ENCODE results near the gene S100PBP.

GRCh38 chr1:32779242-32779641 lies 38.2 kb upstream of the S100PBP start:
- no peak for TF ChIP-seq POLR2AphosphoS5 (IDR thresholded peaks at IDR 0.05; ENCODE audit: low read depth, low read length)
- TF ChIP-seq REST (IDR thresholded peaks at IDR 0.05; ENCODE audit: insufficient read depth in 1 of 2, low read depth in 2 of 2, low read length in 2 of 2) = no peak
- TF ChIP-seq SIN3A (IDR thresholded peaks at IDR 0.05; ENCODE audit: borderline replicate concordance, insufficient read depth, low read length) = no peak
